HFFc6 (cell line): ENCODE results near the gene RAD52. TPM values are rescaled to one million over a fixed set of nuclear protein-coding genes. Genes with fewer than 3 reads are reported as not detected.
A peak's percentile ranks its signal among the peaks of the same experiment; 100 is the strongest.

Experiments
- DNase-seq: peaks from one replicate; pipeline ENCODE4 v3.0.0-alpha.2; 2018
- H3K27ac Mint-ChIP-seq: 2 replicates; pipeline ENCODE4 v1.8.0; 2020; ENCODE audit warnings: mild to moderate bottlenecking, mixed read lengths
- H3K27me3 Mint-ChIP-seq: 2 replicates; pipeline ENCODE4 v1.8.0; 2021; ENCODE audit warnings: mild to moderate bottlenecking, moderate library complexity, mixed read lengths; ENCODE audit not compliant: insufficient read depth
- H3K36me3 Mint-ChIP-seq: 2 replicates; pipeline ENCODE4 v1.8.0; 2021; ENCODE audit warnings: low read depth, mixed read lengths
- H3K4me1 Mint-ChIP-seq: 2 replicates; pipeline ENCODE4 v1.8.0; 2020; ENCODE audit warnings: low read depth, mixed read lengths
- H3K4me3 Mint-ChIP-seq: 2 replicates; pipeline ENCODE4 v1.8.0; 2020; ENCODE audit warnings: mild to moderate bottlenecking, moderate library complexity, mixed read lengths
- H3K9me3 Mint-ChIP-seq: 2 replicates; pipeline ENCODE4 v1.8.0; 2020; ENCODE audit warnings: mild to moderate bottlenecking, mixed read lengths
- total RNA-seq, 6 experiments: library from RNA; stranded (reverse); fragmentation: NEBNext Ultra II Directional; extraction: Animal tissue kit (Norgen Biotek cat#: 25700); gene quantifications; 2 replicates in 1 of 6; 3 replicates in 5 of 6; pipeline ENCODE4 v1.2.3, GENCODE V29; 2021
- TF ChIP-seq, protein P1 (sequence below): fragments of 200-600 bp; sonication (generic); IDR thresholded peaks from 2 replicates; pipeline ENCODE4 v1.5.0; 2021; ENCODE audit warnings: antibody characterized with exemption, mild to moderate bottlenecking

The RAD52 gene
- total RNA-seq, 6 experiments from 2014 or later, result 8.6 to 10.9 (median 9.2) TPM

DNA sequence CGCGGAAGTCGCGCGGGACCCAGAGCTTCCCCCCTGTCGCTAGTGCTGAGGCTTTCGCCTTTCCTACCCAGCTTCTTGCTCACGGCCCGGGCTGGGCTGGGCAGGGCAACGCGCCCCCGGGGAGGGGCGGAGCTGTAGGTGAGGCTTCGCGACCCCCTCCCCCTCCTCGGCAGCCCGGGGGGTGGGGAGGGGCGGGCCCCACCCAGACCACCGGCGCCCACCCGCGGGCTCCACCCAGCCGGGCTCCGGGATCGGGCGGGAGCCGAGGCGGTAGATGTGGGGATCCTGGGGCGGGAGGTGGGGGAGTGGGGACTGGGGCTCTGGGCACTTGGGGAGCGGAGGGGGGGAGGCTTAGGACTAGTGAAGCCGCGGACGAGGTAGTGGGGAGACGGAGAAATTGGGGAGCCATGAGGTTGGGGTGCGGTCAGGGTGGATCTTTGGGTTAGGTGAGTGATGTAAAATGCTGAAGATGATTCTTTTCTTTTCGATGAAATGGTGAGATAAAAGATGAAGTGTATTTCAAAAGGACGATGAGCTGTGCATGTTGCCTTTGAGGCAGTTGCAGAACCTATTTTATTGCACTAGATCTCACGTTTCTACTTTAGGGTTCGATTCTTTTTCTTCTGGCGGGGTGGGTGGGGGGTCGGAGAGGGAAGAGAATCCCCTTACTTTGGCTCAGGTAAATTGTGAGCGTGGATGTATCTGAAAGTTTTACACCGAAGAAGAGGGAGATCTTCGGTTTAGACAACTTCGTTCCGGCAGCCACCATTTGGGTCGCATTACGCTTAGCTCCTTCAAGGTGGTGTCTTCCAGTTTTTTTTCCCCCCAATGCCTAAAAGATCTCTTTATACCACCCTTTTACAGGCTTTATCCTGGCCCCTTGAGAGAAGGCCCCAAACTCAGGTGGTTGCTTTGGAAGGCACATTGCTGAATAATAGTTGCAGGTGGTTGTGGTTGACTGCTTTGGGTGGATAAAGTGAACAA is 42.1 kb upstream of the RAD52 start:
- H3K4me1 Mint-ChIP-seq, result peaks cover 65% of the 10 kb centered on the region
- no peaks in the 10 kb centered on the region for H3K9me3 Mint-ChIP-seq
- H3K27ac Mint-ChIP-seq, result peak overlapping the region; percentile 85
- TF ChIP-seq, protein P1, sequence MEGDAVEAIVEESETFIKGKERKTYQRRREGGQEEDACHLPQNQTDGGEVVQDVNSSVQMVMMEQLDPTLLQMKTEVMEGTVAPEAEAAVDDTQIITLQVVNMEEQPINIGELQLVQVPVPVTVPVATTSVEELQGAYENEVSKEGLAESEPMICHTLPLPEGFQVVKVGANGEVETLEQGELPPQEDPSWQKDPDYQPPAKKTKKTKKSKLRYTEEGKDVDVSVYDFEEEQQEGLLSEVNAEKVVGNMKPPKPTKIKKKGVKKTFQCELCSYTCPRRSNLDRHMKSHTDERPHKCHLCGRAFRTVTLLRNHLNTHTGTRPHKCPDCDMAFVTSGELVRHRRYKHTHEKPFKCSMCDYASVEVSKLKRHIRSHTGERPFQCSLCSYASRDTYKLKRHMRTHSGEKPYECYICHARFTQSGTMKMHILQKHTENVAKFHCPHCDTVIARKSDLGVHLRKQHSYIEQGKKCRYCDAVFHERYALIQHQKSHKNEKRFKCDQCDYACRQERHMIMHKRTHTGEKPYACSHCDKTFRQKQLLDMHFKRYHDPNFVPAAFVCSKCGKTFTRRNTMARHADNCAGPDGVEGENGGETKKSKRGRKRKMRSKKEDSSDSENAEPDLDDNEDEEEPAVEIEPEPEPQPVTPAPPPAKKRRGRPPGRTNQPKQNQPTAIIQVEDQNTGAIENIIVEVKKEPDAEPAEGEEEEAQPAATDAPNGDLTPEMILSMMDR, result no peak
- H3K36me3 Mint-ChIP-seq, result 0 out of 2 replicates have a peak, but pooled peaks cover 7% of the 10 kb centered on the region
- H3K27me3 Mint-ChIP-seq, result no peaks in the 10 kb centered on the region; the same call in 1 of the 2 replicates
- peak overlapping the region; percentile 93 for H3K4me3 Mint-ChIP-seq
- no peak for DNase-seq

DNA sequence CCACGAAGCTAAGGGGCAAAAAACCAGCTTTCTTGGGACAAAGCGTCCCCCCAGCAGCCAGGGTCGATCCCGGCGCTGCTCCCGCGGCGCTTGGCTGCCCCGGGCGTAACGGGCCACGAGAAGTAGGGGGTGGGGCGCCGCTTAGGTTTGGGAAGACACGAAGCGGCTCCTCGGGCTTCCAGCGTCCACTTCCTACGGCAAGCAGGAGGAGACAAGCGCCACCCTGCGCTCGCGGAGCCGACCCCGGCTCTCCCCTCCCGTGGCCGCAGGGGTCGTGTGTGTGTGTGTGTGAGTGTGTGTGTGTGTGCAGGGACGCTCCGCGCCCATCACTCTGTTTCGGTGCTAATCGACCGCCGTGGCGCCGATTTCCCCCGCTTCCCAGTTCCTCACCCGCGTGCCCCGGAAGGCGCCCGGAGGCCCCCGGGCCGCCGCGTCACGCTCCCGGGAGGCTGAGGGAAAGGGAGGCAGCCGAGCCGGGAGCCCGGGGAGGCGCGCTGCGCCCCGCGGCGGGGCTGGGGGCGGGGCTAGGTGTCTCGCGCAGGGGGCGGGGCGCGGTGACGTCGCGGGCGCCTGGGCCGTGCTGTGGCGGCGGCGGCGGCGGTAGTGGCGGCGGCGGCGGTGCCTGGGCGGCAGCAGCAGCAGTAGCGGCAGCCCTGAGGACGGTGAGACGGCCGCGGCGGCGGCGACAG is 41.3 kb upstream of the RAD52 start, which contains the start of gene ERC1:
Gene ERC1, plus strand, starts transcription at position 563 of the 689 bp plus-strand sequence. CDS start 36,681 bp downstream, outside the sequence.
- H3K9me3 Mint-ChIP-seq, result no peaks in the 10 kb centered on the region
- TF ChIP-seq, protein P1, result peak; percentile 9; the same call in 1 of the 2 replicates
- no peaks in the 10 kb centered on the region; the same call in 1 of the 2 replicates for H3K27me3 Mint-ChIP-seq
- H3K4me3 Mint-ChIP-seq, result peak within 1 kb of the TSS; percentile 93
- peak within 1 kb of the TSS; percentile 98 for H3K27ac Mint-ChIP-seq
- peaks cover 56% of the 10 kb centered on the region for H3K4me1 Mint-ChIP-seq
- DNase-seq, result peak; percentile 81
- H3K36me3 Mint-ChIP-seq, result 0 out of 2 replicates have a peak, but pooled peaks cover 7% of the 10 kb centered on the region

DNA sequence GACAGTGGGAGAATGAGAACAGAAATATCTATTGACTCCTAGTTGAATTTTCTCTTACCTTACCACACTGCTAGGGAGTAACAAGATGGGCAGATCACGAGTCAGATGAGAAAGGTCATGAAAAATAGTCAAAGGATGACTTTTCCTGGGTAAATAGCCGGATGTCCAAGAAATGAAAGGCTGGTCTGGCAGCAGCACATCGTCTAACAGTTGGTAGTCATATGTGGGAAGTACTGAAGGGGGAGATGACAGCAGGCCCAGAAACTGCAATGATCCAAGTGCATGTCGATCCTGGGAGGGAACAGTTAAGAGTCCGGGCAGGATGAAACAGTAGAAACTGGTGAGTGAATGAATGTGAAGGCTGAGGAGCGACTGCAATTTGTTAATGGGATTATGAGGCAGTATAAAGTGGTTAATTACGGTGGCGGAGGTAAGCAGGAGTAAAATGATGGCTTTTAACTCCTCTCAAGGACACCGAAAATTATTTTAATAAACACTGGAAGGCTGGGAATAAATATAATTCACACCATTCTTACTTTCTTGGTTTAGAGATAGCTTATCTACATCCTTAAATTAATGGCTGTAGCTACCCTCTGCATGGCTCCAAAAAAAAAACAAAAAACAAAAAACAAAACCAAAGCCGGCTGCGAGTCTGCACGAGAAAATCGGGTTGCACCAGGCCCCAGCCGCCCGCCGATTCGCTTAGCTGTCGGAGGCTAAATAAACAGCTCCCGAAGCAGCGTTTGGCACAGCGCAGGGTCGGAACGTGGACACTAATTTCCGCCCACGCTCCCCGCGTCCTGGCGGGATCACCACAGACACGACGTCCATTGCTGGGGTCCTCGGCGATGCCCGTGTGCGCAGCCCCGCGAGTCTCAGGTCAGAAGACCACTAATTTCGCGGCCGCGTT is 40.5 kb upstream of the RAD52 start:
- Mint-ChIP-seq H3K9me3 (no peaks in the 10 kb centered on the region), H3K4me1 (peaks cover 48% of the 10 kb centered on the region), H3K36me3 (0 out of 2 replicates have a peak, but pooled peaks cover 7% of the 10 kb centered on the region), H3K27me3 (no peaks in the 10 kb centered on the region; the same call in 1 of the 2 replicates), H3K27ac (peak overlapping the region; percentile 98), H3K4me3 (peak overlapping the region; percentile 91)
- peak; percentile 80 for DNase-seq
- TF ChIP-seq, protein P1, result no peak

DNA sequence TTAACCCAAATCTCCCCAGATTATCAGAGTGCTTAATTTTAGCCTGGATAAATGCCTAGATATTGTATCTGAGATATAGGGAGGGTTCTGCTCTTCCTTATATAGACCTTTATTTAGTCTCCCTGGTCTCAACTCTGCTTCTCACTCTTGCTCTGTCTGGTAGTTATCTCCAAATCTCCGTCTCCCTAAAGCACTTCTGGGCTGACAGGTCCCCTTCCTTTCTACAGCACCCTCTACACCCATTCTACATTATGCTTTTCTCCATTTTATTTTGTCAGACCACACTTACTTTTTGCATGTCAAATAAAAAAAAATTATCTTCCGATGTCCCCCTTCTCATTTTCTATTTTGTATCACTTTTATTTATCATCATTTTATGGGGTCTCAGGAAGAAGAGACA is 39.6 kb upstream of the RAD52 start:
- 0 out of 2 replicates have a peak, but pooled peaks cover 7% of the 10 kb centered on the region for H3K36me3 Mint-ChIP-seq

More for the DNA sequence above, 39.6 kb upstream of the RAD52 start:
- Mint-ChIP-seq H3K4me1 (peaks cover 43% of the 10 kb centered on the region), H3K27ac (peak overlapping the region; percentile 98), H3K27me3 (no peaks in the 10 kb centered on the region; the same call in 1 of the 2 replicates), H3K4me3 (peak overlapping the region; percentile 91), H3K9me3 (no peaks in the 10 kb centered on the region)
- DNase-seq, result no peak
- TF ChIP-seq, protein P1, result no peak
